Measurements from ENCODE around the gene NINL. TPM values are rescaled to one million over a fixed set of nuclear protein-coding genes. Genes with fewer than 3 reads are reported as not detected.
"Not testable (repeated sequence)": the region's sequence is repeated elsewhere in the genome, so short reads cannot be mapped to it uniquely, and the experiment has no call there.

Gene NINL
- polyA plus RNA-seq, 1 donor, result 69.2 TPM

- no peak for DNase-seq
Measured at GRCh38 chr20:25532971-25533391, 52.4 kb downstream of the NINL start.

GRCh38 chr20:25532015-25532751 is 53.1 kb downstream of the NINL start:
- DNase-seq, result no peak

- no peak for DNase-seq
Measured at GRCh38 chr20:25529295-25529951, 55.9 kb downstream of the NINL start.

GRCh38 chr20:25527949-25528348 is 57.4 kb downstream of the NINL start:
- DNase-seq, result no peak

GRCh38 chr20:25526446-25526845 is 58.9 kb downstream of the NINL start:
- no peak for DNase-seq

DNA sequence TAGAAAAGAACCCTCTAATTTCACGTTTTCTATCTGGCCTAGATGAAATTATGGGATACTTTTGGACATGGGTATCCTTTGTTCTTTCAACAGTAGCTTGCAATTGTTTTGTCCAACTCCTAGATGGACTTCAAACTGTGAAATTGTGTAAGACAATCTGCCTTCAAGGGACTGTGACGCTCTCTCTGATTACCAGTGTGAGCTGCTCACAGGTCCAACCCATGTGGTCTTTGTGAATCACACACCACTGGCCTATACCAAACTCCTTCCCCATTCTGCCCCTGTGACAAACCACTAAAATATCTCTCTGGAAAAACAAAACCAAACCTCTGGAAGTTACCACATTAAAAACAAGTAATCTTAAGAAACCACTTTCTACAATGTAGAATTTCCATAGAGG is 59.5 kb downstream of the NINL start:
- DNase-seq, result no peak

- no peak for DNase-seq
Measured at GRCh38 chr20:25525295-25525694, 60.0 kb downstream of the NINL start.

DNA sequence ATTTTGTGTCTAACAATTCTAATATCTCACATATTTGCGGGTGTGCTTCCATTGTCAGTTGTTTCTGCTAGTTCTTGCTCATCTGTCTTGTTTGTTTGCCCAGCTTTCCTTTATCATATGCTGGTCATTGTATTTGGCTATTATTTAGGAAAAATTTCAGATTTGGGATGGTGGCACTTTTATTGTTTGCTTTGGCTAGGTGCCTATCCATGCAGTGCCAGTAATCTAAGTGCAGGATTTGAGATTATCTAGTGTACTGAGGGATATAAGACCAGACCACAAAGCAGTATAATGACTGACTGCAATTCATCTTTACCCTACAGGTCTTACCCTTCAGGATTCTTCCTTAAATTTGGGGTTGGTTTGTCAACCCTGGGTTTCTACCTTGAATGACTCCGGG is 63.9 kb downstream of the NINL start:
- DNase-seq, result no peak

GRCh38 chr20:25517124-25517523 is 68.2 kb downstream of the NINL start:
- DNase-seq, result no peak

- DNase-seq, result no peak
Measured at GRCh38 chr20:25514747-25515340, 70.5 kb downstream of the NINL start.

GRCh38 chr20:25514195-25514594 is 71.1 kb downstream of the NINL start:
- no peak for DNase-seq

GRCh38 chr20:25512709-25513108 is 72.6 kb downstream of the NINL start:
- DNase-seq, result no peak

DNA sequence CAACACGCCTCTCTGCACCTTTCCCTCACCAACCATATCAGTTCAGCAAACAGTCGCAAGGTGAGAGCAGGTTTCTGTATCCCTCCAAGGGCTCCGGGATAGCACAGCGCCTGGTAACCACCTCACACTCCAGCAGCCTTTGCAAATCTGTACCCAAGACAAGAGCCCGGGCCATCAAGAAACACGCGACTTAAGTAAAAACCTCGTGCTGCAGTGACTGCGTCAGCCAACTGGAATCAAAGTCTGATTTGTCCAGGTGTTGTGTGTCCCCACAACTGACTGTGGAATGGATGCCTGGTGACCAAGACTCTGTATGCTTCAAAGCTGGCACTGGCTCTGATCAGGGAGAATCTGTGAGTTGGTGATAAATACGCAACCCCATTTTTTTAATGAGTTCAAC is 74.1 kb downstream of the NINL start:
- no peak for DNase-seq

GRCh38 chr20:25510721-25511120 is 74.6 kb downstream of the NINL start:
- no peak for DNase-seq

DNA sequence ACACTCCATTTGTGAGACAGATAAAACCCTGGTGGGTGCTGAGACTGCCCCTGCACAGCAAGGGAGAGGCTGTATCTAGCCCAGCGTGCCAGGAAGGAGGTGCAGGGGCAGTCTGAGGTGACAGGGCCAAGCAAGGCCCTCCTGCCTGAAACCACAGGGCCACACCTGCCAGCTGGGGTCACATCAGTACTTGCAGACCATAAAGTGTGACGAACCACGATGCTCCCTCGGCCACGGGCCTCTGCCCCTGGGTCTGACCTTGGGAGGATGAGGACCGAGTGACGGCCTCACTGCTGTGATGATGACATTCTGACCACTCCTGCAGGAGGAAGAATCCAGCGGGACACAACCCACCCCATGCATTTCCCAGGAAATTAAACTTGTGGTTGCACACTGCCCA is 75.1 kb downstream of the NINL start:
- no peak for DNase-seq

GRCh38 chr20:25509084-25509483 is 76.2 kb downstream of the NINL start:
- no peak for DNase-seq

DNA sequence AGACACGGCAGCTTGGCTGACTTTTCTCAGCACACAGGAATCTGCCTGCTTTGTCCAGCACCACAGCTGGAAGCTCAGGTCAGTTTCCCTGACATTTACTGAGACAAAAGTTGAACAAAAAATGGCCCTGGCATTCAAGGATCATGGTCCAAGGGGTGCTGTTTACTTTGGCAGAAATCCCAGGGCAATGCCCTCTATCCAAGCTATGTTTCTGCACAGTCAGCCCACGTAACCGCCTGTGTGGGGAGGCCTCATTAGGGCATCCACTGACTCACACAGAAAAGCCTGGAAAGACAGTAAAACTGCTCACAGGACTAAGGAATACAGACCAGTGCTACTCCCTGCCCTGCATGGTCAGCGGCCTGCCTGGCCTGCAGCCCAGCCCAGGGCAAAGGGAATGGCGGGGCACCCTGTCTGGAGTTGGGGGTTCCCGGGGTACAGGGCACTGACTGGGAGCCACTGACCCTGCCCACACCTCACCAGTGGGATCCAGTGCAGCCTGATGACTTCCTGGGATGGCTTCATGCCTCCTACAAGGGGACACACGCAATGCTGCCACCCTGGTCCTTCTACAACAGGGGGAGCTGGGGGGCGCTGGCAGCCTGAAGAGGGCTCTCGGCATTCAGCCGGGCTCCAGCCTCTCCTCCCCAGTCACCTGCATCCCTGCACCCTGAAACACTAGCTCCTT is 77.1 kb downstream of the NINL start:
- no peak for DNase-seq

- DNase-seq, result no peak
Measured at GRCh38 chr20:25507385-25508082, 77.8 kb downstream of the NINL start.

DNA sequence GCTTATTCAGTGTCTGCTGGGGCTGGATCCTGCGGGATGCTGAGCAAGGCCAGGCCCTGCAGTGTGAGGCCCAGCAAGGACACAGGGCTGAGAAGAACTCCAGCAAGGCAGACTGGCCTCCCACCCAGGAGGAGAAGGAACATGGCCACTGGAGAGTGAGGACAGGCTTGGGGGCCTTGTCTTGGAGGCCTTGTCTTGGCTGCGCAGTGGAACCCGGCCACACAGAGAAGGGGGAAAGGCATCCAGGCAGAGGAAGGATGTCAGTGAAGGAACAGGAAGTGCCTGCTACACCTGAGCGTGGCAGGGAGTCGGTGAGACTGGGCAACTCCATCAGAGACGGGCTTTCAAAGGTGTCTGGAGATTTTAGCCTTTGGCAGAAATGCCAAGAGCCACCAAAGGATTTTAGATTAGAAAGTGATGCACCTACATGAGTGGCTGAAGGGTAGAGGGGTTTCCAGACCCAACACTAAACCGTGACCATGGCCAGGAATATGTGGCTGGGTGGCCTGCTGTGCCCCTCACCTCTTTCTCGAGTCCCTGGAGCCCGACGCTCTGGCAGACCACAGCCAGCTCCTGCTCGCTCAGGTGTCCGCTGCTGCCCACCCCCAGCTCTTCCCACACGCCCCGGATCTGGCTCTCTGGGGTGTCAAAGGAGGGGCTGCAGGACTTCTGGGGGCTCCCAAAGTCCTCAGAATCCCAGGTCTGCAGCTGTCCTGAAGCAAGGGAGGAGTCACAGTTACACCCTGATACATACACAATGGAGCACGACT is 80.8 kb downstream of the NINL start:
- DNase-seq, result no peak

DNA sequence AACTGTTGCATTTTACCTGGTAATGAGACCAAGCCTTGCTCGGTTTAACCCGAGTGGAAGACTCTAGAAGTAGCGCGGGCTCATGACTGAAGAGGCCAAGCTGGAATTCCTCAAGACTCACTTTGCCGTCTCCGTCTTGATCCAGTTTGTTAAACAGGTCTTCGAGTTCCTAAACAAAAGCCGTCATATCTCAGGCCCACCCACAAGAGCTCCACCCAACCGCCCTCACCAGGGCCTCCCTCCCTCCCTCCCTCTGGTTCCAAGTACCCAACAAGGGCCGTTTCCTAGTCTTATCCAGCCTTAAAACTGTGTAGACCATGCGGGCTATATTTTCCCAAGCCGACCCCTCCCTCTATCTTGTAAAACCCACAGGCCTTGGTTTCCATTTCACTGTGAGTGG is 81.4 kb downstream of the NINL start:
- no peak for DNase-seq

GRCh38 chr20:25503051-25503639 is 82.2 kb downstream of the NINL start:
- DNase-seq, result not testable (repeated sequence)

Data from left kidney (tissue), 2 donors.